GM23338 (cell line): ENCODE measurements around the gene TIMM9.

Experiments used
- CREB1 ChIP-seq: fragments of 250-450 bp; sonication (Bioruptor Pico); IDR thresholded peaks from 2 replicates; pipeline ENCODE4 v1.5.0; 2020; ENCODE audit warnings: low read depth, mild to moderate bottlenecking, moderate library complexity
- CTCF ChIP-seq, 2 experiments: fragments of 200-600 bp in 1 of 2; sonication (generic) in 1 of 2; conservative IDR thresholded peaks; 2 replicates each; pipeline versions ENCODE4 v1.5.1 to v1.6.1; 2016 to 2017; ENCODE audit warnings: antibody characterized with exemption in 2 of 2, low read depth in 2 of 2, mild to moderate bottlenecking in 2 of 2, moderate library complexity in 1 of 2
- ETS1 ChIP-seq: IDR thresholded peaks from 2 replicates; pipeline ENCODE4 v1.6.1; 2016; ENCODE audit warnings: antibody characterized with exemption
- EZH2 ChIP-seq: fragments of 200-600 bp; sonication (generic); IDR thresholded peaks from one replicate; pipeline ENCODE4 v1.8.0; 2017; ENCODE audit warnings: antibody characterized with exemption, mild to moderate bottlenecking, low read depth; ENCODE audit not compliant: unreplicated experiment
- EZH2phosphoT487 ChIP-seq: fragments of 200-600 bp; sonication (generic); IDR thresholded peaks from one replicate; pipeline ENCODE4 v1.8.1; 2018; ENCODE audit warnings: antibody characterized with exemption; ENCODE audit not compliant: unreplicated experiment
- JUNB ChIP-seq: IDR thresholded peaks from one replicate; pipeline ENCODE4 v1.6.1; 2016; ENCODE audit warnings: antibody characterized with exemption; ENCODE audit not compliant: unreplicated experiment
- POLR2AphosphoS5 ChIP-seq: IDR thresholded peaks from 2 replicates; pipeline ENCODE4 v1.6.1; 2016; ENCODE audit warnings: antibody characterized with exemption, low read depth

GRCh38 chr14:58398895-58399294 lies 28.4 kb downstream of the TIMM9 start:
- TF ChIP-seq CTCF (conservative IDR thresholded peaks at IDR 0.05; ENCODE audit: low read depth in 2 of 2) (no peak), EZH2phosphoT487 (no peak), JUNB (no peak), EZH2 (no peak), ETS1 (no peak), POLR2AphosphoS5 (no peak), CREB1 (CRISPR knock-in tag) (no peak)
